NCI-H446 treated with DMSO at 0.1 percent for 48 hours (cell line): ENCODE measurements around the gene VGLL4.

Experiments used
- DNase-seq: peaks from one replicate; lab custom pipeline; 2025; lab: John Stamatoyannopoulos, UW

The VGLL4 gene

GRCh38 chr3:11548721-11549131, 95.0 kb downstream of the VGLL4 start:
- no peak for DNase-seq

GRCh38 chr3:11547498-11547897, 96.2 kb downstream of the VGLL4 start:
- DNase-seq = no peak

GRCh38 chr3:11546657-11547302, 96.9 kb downstream of the VGLL4 start:
- DNase-seq = no peak

GRCh38 chr3:11545186-11545851, 98.4 kb downstream of the VGLL4 start:
- no peak for DNase-seq

- no peak for DNase-seq
Measured at GRCh38 chr3:11544412-11545181, 99.1 kb downstream of the VGLL4 start.

GRCh38 chr3:11543948-11544387, 99.7 kb downstream of the VGLL4 start:
- DNase-seq = no peak

- no peak for DNase-seq
Measured at GRCh38 chr3:11543141-11543947, 100.4 kb downstream of the VGLL4 start.

- no peak for DNase-seq
Measured at GRCh38 chr3:11542551-11542950, 101.2 kb downstream of the VGLL4 start.

GRCh38 chr3:11541321-11542303, 102.1 kb downstream of the VGLL4 start:
- no peak for DNase-seq

- DNase-seq = no peak
Measured at GRCh38 chr3:11539677-11540076, 104.0 kb downstream of the VGLL4 start.

- DNase-seq = no peak
Measured at GRCh38 chr3:11539218-11539617, 104.5 kb downstream of the VGLL4 start.

- DNase-seq = no peak
Measured at GRCh38 chr3:11538581-11538980, 105.1 kb downstream of the VGLL4 start.

GRCh38 chr3:11536936-11537612, 106.6 kb downstream of the VGLL4 start:
- DNase-seq = no peak

- no peak for DNase-seq
Measured at GRCh38 chr3:11536132-11536935, 107.4 kb downstream of the VGLL4 start.

- no peak for DNase-seq
Measured at GRCh38 chr3:11535243-11535960, 108.3 kb downstream of the VGLL4 start.

GRCh38 chr3:11534793-11535101, 109.0 kb downstream of the VGLL4 start:
- no peak for DNase-seq

GRCh38 chr3:11534011-11534792, 109.5 kb downstream of the VGLL4 start:
- no peak for DNase-seq

GRCh38 chr3:11532931-11533391, 110.8 kb downstream of the VGLL4 start:
- no peak for DNase-seq
